Esophagus squamous epithelium (tissue), 4 donors: ENCODE results near the gene NR2F2.

ENCODE experiments used
- CTCF ChIP-seq, 6 experiments: fragments of 450-650 bp in 4 of 6; fragments of 200-600 bp in 2 of 6; sonication (generic) in 2 of 6; IDR thresholded peaks; one replicate each; pipeline ENCODE4 v1.5.1; 2016 to 2019; ENCODE audit warnings: antibody characterized with exemption in 6 of 6, mild to moderate bottlenecking in 4 of 6, moderate library complexity in 4 of 6
- POLR2A ChIP-seq, 4 donors: fragments of 450-650 bp; IDR thresholded peaks; one replicate each; pipeline ENCODE4 v1.6.1; 2017; ENCODE audit warnings: antibody characterized with exemption in 4 of 4, mild to moderate bottlenecking in 4 of 4, moderate library complexity in 3 of 4

- TF ChIP-seq CTCF (IDR thresholded peaks at IDR 0.05) (no peak), POLR2A (IDR thresholded peaks at IDR 0.05) (no peak)
Observed at GRCh38 chr15:96296264-96296663, 34.2 kb upstream of the NR2F2 start.
